Measurements from ENCODE around the gene POU2F3. TPM values are rescaled to one million over a fixed set of nuclear protein-coding genes. Genes with fewer than 3 reads are reported as not detected.
A peak's percentile ranks its signal among the peaks of the same experiment; 100 is the strongest.

The POU2F3 gene
- total and polyA plus RNA-seq, 2 of the 8 experiments (the other 6 are each of a cell fraction or from before 2014, with no cell fraction given): 1.0 to 2.1 TPM

- H2BK5ac ChIP-seq (ENCODE audit: low read depth, low read length): no peak overlapping the region
- no peak overlapping the region for H3K23ac ChIP-seq (ENCODE audit: insufficient read length)
- no peak for DNase-seq (ENCODE audit: low read depth in 1 of 2, low spot score in 2 of 2)
- H3K9ac ChIP-seq (replicated peaks in 1 of 4; ENCODE audit: extremely low read depth in 1 of 4, low read depth in 3 of 4, low read length in 3 of 4): no peak overlapping the region
- no peak overlapping the region for H2AK5ac ChIP-seq (ENCODE audit: low read depth, low read length)
- H3K23me2 ChIP-seq (ENCODE audit: low read depth, low read length): no peaks in the 10 kb centered on the region; the same call in 1 of the 2 replicates
- no peak overlapping the region for H2BK15ac ChIP-seq (ENCODE audit: low read length)
- H2BK20ac ChIP-seq (ENCODE audit: low read length): 0 out of 2 replicates have a peak overlapping the region, but pooled peaks have one; percentile 11
- H2BK12ac ChIP-seq (ENCODE audit: low read depth, low read length): no peak overlapping the region
- H2AFZ ChIP-seq (ENCODE audit: low read length): no peak overlapping the region
- H3K4me3 ChIP-seq (ENCODE audit: extremely low read depth in 1 of 4, insufficient read depth in 2 of 4, low read depth in 3 of 4, low read length in 4 of 4): no peak overlapping the region
- no peak overlapping the region for H3K14ac ChIP-seq (ENCODE audit: insufficient read length)
- no peaks in the 10 kb centered on the region for H4K20me1 ChIP-seq (replicated peaks in 1 of 2; ENCODE audit: control insufficient read depth in 1 of 2, insufficient read depth in 2 of 2, low read length in 2 of 2)
- H3K27me3 ChIP-seq (replicated peaks in 1 of 4; ENCODE audit: control insufficient read depth in 3 of 4, extremely low read depth in 1 of 4, insufficient read depth in 3 of 4, low read length in 3 of 4): peaks cover 0 to 4% (median 0%) of the 10 kb centered on the region in 4 experiments; a peak in 3 of 7 replicates
- peak overlapping the region; percentile 17; the same call in 1 of the 2 replicates for H3K18ac ChIP-seq (ENCODE audit: extremely low read depth, low read length)
- H3K27ac ChIP-seq (ENCODE audit: low read depth, low read length): no peak overlapping the region
- H3K4me2 ChIP-seq (ENCODE audit: insufficient read depth in 1 of 2, low read depth in 2 of 2, low read length in 2 of 2): no peak overlapping the region; a peak in 1 of 4 replicates
- CTCF ChIA-PET (ENCODE audit: partially characterized antibody): interaction anchor here (0.7 to 41.2 kb wide), 6 partner anchors 12 to 74 kb away, joined by 3 to 1412 read pairs (median 4); no protein-coding TSS in a partner anchor
- H3K9me3 ChIP-seq (ENCODE audit: insufficient read depth in 2 of 2, low read depth in 1 of 2, low read length in 1 of 2): no peaks in the 10 kb centered on the region
- POLR2A ChIA-PET (ENCODE audit: partially characterized antibody): interaction anchor here (0.7 to 1.4 kb wide), 2 partner anchors 25 to 41 kb away, joined by 3 to 5 read pairs; no protein-coding TSS in a partner anchor
- H3K4me1 ChIP-seq (replicated peaks in 1 of 4; ENCODE audit: control insufficient read depth in 3 of 4, insufficient read depth in 4 of 4, low read length in 3 of 4): peaks cover 2 to 11% (median 8%) of the 10 kb centered on the region in 4 experiments; a peak in 6 of 7 replicates
- no peak for FAIRE-seq
- no peaks in the 10 kb centered on the region; the same call in none of the 2 replicates for H3K79me1 ChIP-seq (ENCODE audit: low read depth, low read length)
- H3K4ac ChIP-seq (replicated peaks; ENCODE audit: insufficient read length, low read depth, low read length): no peak overlapping the region
- no peak overlapping the region for H2BK120ac ChIP-seq (replicated peaks; ENCODE audit: low read depth, low read length)
- no peak for TF ChIP-seq SAP30 (IDR thresholded peaks at IDR 0.05; ENCODE audit: insufficient read depth, insufficient replicate concordance, low read length)
- no peak for TF ChIP-seq ATF3 (IDR thresholded peaks at IDR 0.05; ENCODE audit: insufficient read depth, low read depth, low read length)
- no peak for TF ChIP-seq PHF8 (conservative IDR thresholded peaks at IDR 0.05; ENCODE audit: low read depth, low read length)
- TF ChIP-seq CTBP2 (IDR thresholded peaks at IDR 0.05; ENCODE audit: borderline replicate concordance, insufficient read depth, insufficient read length, low read length): no peak
- no peak for TF ChIP-seq CBX8 (IDR thresholded peaks at IDR 0.05; ENCODE audit: borderline replicate concordance, low read depth, low read length)
- TF ChIP-seq CBX5 (IDR thresholded peaks at IDR 0.05; ENCODE audit: low read depth, low read length): no peak
- TF ChIP-seq POLR2AphosphoS5 (IDR thresholded peaks at IDR 0.05; ENCODE audit: low read depth, low read length): no peak
- no peak for TF ChIP-seq EGR1 (IDR thresholded peaks at IDR 0.05; ENCODE audit: borderline replicate concordance, low read depth, low read length)
- TF ChIP-seq CREB1 (IDR thresholded peaks at IDR 0.05): no peak
- TF ChIP-seq E2F6 (IDR thresholded peaks at IDR 0.05): no peak
- TF ChIP-seq KDM4A (IDR thresholded peaks at IDR 0.05; ENCODE audit: low read depth, low read length, severe bottlenecking): no peak
- TF ChIP-seq RFX5 (IDR thresholded peaks at IDR 0.05; ENCODE audit: borderline replicate concordance, low read depth, low read length): no peak
- H3K79me2 ChIP-seq (ENCODE audit: control insufficient read depth in 1 of 2, insufficient read depth in 2 of 2, low read length in 2 of 2): no peaks in the 10 kb centered on the region
- no peak overlapping the region for H4K91ac ChIP-seq (replicated peaks; ENCODE audit: insufficient read length, low read length)
- H4K8ac ChIP-seq (ENCODE audit: extremely low read depth, insufficient read depth, low read length): no peak overlapping the region
- no peaks in the 10 kb centered on the region for H3K36me3 ChIP-seq (ENCODE audit: control insufficient read depth in 2 of 4, insufficient read depth in 4 of 4, low read length in 3 of 4)
- no peak overlapping the region for H4K5ac ChIP-seq (ENCODE audit: insufficient read length, low read depth, low read length)
- no peak overlapping the region for H3K56ac ChIP-seq (replicated peaks; ENCODE audit: insufficient read length, low read depth, low read length)
Measured at GRCh38 chr11:120261321-120261720, 21.4 kb downstream of the POU2F3 start.
